ENCODE results near the gene YBX3. TPM values are rescaled to one million over a fixed set of nuclear protein-coding genes. Genes with fewer than 3 reads are reported as not detected.
A peak's percentile ranks its signal among the peaks of the same experiment; 100 is the strongest.

YBX3 gene
- total RNA-seq, 1 donor = 141 TPM

DNA sequence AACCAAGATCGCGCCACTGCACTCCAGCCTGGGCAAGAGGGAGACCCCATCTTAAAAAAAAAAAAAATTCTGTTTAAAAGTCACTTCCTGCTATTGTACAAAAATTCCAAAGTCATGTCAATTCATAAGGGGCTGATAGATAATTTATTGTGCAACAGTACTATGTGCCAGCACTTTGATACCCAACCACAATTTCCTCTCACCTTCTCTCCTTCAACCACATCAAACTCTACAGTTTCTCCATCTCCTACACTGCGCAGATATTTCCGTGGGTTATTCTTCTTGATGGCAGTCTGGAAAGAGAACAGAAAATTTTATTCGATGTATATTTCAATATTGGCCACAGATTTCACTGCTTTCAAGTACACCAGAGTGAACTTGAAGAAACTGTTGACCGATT, 7.6 kb downstream of the YBX3 start:
- Histone ChIP-seq H3K4me1 (ENCODE audit: insufficient read depth, low read length) (no peaks in the 10 kb centered on the region), H3K27me3 (ENCODE audit: insufficient read depth, low read length) (no peaks in the 10 kb centered on the region), H3K4me3 (ENCODE audit: low read length) (no peak overlapping the region), H3K9me3 (ENCODE audit: low read depth, low read length) (no peaks in the 10 kb centered on the region)

DNA sequence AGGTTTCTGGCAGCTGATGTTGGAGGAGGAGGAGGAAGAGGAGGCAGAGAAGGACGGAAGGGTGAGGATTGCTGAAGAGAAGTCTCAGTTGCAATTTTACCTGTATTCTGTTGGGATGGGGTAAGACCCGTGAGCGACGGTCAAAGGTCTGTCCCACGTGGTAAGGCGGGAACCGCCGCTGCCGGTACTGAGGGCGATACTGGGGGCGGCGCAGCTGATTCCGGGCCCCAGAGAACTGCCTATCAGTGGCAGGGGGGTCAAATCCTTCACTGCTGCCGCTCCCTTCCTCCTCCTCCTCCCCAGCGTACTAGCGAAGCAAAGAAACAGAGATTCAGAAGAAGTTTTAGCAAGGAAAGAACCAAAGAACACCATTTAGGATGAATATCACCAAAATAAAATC, 13.3 kb downstream of the YBX3 start:
- Histone ChIP-seq H3K9me3 (ENCODE audit: low read depth, low read length) (no peaks in the 10 kb centered on the region), H3K4me3 (ENCODE audit: low read length) (no peak overlapping the region), H3K27me3 (ENCODE audit: insufficient read depth, low read length) (no peaks in the 10 kb centered on the region), H3K4me1 (ENCODE audit: insufficient read depth, low read length) (no peaks in the 10 kb centered on the region)

DNA sequence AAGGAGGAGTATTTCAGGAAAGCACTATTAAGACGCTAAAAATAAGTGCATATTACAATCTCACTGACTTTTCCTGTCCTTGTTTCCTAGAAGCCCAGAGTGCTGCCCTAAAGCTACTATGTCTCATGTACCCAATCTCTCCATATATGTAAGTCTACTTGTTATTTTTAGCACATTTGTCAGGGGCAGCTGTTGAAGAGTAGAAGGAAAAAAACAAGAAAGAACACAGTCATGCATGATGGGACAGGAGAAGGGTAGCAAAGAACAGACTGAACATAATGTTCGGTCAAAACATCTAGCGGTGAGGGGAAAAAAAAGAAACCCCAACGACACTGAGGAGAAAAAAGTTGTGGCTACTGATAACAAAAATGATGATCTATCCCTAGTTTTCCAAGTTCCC, 14.3 kb downstream of the YBX3 start:
- Histone ChIP-seq H3K27me3 (ENCODE audit: insufficient read depth, low read length) (no peaks in the 10 kb centered on the region), H3K9me3 (ENCODE audit: low read depth, low read length) (no peaks in the 10 kb centered on the region), H3K4me3 (ENCODE audit: low read length) (no peak overlapping the region), H3K4me1 (ENCODE audit: insufficient read depth, low read length) (no peaks in the 10 kb centered on the region)

DNA sequence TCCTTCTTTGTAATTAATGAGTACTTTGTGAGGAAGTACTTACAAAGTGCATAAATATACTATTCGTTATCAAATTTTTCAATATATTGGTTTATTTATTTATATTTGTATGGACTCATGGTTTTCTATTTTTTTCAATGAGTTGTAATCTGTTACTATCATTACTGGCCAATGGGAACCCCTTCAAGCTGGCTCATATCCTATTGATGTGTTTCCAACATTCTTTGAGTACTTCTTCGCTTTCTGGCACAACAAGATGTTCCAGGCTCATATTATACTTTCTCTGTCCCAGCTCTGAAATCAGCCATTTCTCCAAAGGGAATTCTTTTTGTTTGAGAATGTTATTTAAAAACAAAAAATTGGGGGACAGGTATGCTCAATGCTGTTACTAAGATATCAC, 17.5 kb downstream of the YBX3 start:
- Histone ChIP-seq H3K4me1 (ENCODE audit: insufficient read depth, low read length) (no peaks in the 10 kb centered on the region), H3K9me3 (ENCODE audit: low read depth, low read length) (no peaks in the 10 kb centered on the region), H3K4me3 (ENCODE audit: low read length) (no peak overlapping the region), H3K27me3 (ENCODE audit: insufficient read depth, low read length) (no peaks in the 10 kb centered on the region)

DNA sequence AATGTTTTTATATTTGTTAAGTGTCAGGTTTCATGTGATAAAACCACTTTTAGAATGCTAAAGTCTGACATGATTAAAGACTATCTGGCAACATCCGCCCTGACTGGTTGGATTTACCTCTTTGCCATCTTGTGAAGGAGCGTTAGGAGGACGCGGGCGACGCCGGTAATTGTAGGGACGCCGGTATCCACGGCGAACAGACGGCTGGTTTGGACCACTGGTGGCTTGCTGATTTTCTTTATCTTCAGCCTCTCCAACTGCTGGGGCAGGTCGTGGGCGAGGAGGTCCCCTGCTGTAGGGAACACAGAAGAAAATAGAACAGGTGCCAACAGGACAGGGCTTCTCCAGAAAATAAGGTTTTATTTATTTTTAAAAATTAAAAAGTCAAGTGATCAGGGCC, 21.3 kb downstream of the YBX3 start:
- Histone ChIP-seq H3K4me3 (ENCODE audit: low read length) (no peak overlapping the region), H3K27me3 (ENCODE audit: insufficient read depth, low read length) (no peaks in the 10 kb centered on the region), H3K4me1 (ENCODE audit: insufficient read depth, low read length) (no peaks in the 10 kb centered on the region), H3K9me3 (ENCODE audit: low read depth, low read length) (no peaks in the 10 kb centered on the region)

DNA sequence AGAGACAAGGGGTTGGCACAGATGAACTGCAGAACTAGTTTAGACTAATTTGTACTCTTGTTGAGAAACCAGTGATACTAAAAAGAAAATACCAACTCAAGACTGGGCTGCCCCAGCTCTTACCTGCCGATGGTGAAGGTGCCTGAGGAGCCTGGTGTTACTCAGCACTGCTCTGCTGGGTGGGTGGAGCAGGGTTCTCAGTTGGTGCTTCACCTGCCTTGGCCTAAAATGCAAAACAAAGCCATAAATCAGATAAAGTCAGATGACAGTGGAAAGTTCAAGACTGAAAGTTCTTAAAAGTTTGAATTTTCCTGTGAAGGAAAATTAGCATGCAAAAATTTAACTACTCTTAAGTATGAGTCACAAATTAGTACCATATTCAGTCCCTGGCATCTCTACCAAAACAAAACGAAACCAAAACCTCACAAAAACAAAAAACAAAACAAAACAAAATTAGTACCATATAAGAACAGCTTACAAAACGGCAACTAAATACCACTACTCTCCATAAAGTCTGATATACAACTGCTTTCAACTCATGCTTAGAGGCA, 21.9 kb downstream of the YBX3 start:
- H3K4me1 ChIP-seq (ENCODE audit: insufficient read depth, low read length) = no peaks in the 10 kb centered on the region
- no peaks in the 10 kb centered on the region for H3K27me3 ChIP-seq (ENCODE audit: insufficient read depth, low read length)
- H3K9me3 ChIP-seq (ENCODE audit: low read depth, low read length) = no peaks in the 10 kb centered on the region
- H3K4me3 ChIP-seq (ENCODE audit: low read length) = no peak overlapping the region

DNA sequence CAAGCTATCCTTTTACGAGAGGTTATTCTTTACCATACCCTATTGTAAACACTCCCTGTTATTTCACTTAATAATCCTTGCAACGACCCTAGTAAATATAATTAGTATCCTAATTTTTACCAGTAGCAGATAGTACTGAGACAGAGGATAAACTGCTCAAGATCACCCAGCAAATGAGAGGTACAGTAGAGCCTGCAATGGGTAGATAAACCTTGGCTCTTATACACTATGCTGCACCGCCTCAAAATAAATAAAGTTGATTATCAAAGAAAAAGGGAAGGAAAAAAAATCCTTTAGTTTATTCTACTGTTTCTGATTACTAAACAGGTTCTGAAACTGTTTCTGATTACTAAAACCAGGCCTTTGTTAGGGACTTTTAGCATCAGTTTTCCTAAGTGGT, 22.5 kb downstream of the YBX3 start:
- Histone ChIP-seq H3K9me3 (ENCODE audit: low read depth, low read length) (no peaks in the 10 kb centered on the region), H3K4me1 (ENCODE audit: insufficient read depth, low read length) (no peaks in the 10 kb centered on the region), H3K4me3 (ENCODE audit: low read length) (no peak overlapping the region), H3K27me3 (ENCODE audit: insufficient read depth, low read length) (no peaks in the 10 kb centered on the region)

DNA sequence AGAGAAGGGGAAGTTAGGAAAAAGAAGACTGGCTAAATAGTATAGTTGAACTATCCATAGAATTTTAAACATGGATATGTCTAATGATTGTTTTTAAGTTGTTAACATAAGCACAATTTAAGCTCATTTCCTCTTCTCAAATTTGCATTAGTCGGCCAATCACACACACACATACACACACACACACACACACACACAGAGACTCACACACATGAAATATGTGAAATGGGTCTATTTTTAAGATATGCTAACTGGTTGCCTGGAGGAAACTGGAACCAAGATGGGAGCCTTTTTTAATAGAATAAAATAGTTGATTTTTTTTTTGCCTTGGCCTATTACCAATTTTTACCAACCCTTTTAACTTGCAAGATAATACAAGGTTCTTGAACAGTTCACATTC, 25.3 kb downstream of the YBX3 start:
- Histone ChIP-seq H3K9me3 (ENCODE audit: low read depth, low read length) (no peaks in the 10 kb centered on the region), H3K4me3 (ENCODE audit: low read length) (no peak overlapping the region), H3K4me1 (ENCODE audit: insufficient read depth, low read length) (no peaks in the 10 kb centered on the region), H3K27me3 (ENCODE audit: insufficient read depth, low read length) (no peaks in the 10 kb centered on the region)

DNA sequence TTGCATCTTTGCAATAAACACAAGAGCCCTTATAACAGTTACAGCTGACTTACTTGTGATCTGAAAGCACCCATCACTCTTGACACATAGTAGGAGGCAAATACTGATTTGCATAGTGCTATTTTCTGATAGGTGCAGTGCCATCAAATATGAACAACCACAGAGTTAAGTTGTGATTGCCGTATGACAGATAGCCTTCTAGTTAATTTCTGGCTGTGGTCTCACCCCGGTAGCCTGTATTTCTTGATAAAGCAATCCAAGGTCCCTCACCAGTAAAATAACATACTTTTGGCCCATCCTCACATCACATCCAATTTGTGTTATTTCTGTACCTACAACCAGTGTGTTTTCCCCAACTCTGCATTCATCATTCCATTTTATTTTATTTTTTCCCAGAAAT, 26.0 kb downstream of the YBX3 start:
- Histone ChIP-seq H3K4me1 (ENCODE audit: insufficient read depth, low read length) (no peaks in the 10 kb centered on the region), H3K4me3 (ENCODE audit: low read length) (no peak overlapping the region), H3K9me3 (ENCODE audit: low read depth, low read length) (no peaks in the 10 kb centered on the region), H3K27me3 (ENCODE audit: insufficient read depth, low read length) (no peaks in the 10 kb centered on the region)

DNA sequence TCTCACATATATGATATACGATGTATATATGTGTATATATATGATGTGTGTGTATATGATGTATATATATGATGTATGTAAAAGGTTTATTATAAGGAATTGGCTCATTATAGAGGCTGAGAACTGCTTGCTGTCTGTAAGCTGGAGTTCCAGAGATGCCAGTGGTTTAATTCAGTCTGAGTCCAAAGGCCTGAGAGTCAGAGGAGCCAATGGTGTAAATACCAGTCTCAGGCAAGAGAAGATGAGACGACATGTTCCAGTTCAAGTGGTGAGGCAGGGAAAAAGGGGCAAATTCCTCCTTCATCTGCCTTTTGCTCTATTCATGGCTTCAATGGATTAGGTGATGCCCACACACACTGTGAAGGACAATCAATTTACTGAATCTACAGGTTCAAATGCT, 32.2 kb downstream of the YBX3 start:
- no peaks in the 10 kb centered on the region for H3K4me1 ChIP-seq (ENCODE audit: insufficient read depth, low read length)
- no peak overlapping the region for H3K4me3 ChIP-seq (ENCODE audit: low read length)
- no peaks in the 10 kb centered on the region for H3K27me3 ChIP-seq (ENCODE audit: insufficient read depth, low read length)
- no peaks in the 10 kb centered on the region for H3K9me3 ChIP-seq (ENCODE audit: low read depth, low read length)

DNA sequence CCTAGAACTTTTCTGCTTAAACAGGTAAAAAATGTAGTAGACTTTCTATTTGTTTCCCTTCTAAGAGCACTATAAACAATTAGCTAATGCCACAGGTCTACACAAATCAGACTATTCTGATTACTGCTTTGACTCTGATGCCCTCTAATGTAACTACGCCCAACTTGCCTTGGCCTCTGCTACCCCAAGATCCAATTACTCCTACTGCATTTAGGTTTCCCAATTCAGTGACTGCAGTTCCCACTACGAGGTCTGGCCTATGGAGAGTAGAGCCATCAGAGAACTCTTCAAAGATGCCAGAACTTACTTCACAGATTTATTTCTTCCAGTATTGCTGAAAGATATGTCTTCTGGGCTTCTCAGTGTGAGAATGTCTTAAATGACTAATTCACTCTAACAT, 34.0 kb downstream of the YBX3 start:
- Histone ChIP-seq H3K27me3 (ENCODE audit: insufficient read depth, low read length) (no peaks in the 10 kb centered on the region), H3K4me3 (ENCODE audit: low read length) (no peak overlapping the region), H3K4me1 (ENCODE audit: insufficient read depth, low read length) (no peaks in the 10 kb centered on the region), H3K9me3 (ENCODE audit: low read depth, low read length) (no peaks in the 10 kb centered on the region)

DNA sequence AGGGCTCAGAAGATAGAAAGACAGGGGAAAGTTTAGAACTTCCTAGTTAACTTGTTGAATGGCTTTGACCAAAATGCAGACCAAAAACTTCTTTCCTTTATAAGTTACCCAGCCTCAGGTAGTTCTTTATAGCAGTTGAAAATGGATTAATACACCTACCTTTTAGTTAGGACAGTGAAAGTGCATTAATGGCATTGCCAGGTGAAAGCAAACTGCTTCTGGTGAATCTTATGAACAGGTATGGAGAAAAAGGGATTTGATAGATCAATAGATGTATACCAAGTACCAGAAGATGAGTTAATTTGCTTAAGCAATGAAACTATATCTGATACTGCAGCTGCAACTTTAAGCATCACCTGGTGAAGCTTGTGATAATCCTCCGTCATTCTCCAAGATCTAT, 35.1 kb downstream of the YBX3 start:
- no peaks in the 10 kb centered on the region for H3K4me1 ChIP-seq (ENCODE audit: insufficient read depth, low read length)
- H3K9me3 ChIP-seq (ENCODE audit: low read depth, low read length) = no peaks in the 10 kb centered on the region
- H3K27me3 ChIP-seq (ENCODE audit: insufficient read depth, low read length) = no peaks in the 10 kb centered on the region
- H3K4me3 ChIP-seq (ENCODE audit: low read length) = no peak overlapping the region

DNA sequence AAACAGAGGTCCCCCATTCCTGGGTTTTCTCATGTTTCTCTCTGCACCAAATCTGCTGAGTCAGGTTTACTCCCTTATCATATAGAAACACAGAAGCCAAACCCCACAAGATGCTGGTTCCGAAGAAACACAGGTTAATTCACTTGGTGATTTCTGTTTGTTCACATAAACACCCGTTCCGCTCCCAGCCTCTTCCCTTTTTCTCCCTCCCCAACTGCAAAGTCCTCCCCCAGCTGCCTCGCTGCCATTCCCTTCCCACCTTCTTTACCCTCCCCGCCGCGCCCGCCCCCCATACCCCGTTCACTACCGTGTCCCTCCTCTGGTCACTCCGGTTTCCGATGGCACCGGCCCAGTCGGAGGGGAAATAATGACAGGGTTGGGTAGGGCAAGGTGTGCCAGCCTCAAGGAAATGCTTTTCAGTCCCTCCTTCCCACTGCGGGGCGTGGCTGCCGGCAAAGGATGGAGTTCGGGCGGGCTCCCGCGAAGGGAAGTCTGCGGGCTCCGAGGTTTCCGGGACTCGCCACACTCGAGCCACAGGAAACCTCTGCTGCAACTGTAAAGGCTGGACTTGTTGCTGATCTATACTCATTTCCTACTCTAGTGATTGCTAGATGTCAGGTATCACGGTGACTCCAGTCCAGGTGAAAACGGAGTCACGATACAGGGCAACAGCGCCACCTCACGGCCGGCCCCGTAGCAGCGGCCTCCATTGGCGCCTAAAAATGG, 49.3 kb downstream of the YBX3 start, which contains the start of gene STYK1:
TSS of gene STYK1 (minus strand) at position 394 of the 726 bp plus-strand sequence. CDS start 39,434 bp downstream, outside the sequence.
- Histone ChIP-seq H3K27me3 (ENCODE audit: insufficient read depth, low read length) (peaks cover 27% of the 10 kb centered on the region), H3K4me3 (ENCODE audit: low read length) (peak within 1 kb of the TSS; percentile 4), H3K4me1 (ENCODE audit: insufficient read depth, low read length) (peaks cover 27% of the 10 kb centered on the region), H3K9me3 (ENCODE audit: low read depth, low read length) (no peaks in the 10 kb centered on the region)

DNA sequence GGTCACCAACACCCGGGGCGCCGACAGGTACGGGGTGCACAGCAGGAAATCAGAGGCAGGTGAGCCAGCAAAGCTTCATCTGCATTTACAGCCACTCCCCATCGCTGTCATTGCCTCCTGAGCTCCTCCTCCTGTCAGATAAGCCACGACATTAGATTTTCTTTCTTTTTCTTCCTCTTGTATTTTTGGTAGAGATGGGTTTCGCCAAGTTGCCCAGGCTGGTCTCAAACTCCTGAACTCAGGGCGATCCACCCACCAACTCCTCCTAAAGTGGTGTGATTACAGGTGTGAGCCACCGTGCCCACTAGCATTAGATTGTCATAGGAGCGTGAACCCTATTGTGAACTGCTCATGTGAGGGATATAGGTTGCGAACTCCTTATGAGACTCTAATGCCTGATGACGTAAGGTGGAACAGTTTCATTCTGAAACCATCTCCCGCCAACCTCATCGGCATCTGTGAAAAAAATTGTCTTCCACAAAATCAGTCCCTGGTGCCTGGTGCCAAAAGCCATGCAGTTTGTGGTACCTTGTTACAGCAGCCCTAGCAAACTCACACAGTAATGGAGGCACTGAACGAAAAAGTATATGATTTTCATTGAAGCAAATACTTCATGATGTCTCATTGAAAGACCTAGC, 50.8 kb downstream of the YBX3 start:
- no peaks in the 10 kb centered on the region for H3K9me3 ChIP-seq (ENCODE audit: low read depth, low read length)
- peaks cover 35% of the 10 kb centered on the region for H3K4me1 ChIP-seq (ENCODE audit: insufficient read depth, low read length)
- no peak overlapping the region for H3K4me3 ChIP-seq (ENCODE audit: low read length)
- H3K27me3 ChIP-seq (ENCODE audit: insufficient read depth, low read length) = peaks cover 19% of the 10 kb centered on the region

DNA sequence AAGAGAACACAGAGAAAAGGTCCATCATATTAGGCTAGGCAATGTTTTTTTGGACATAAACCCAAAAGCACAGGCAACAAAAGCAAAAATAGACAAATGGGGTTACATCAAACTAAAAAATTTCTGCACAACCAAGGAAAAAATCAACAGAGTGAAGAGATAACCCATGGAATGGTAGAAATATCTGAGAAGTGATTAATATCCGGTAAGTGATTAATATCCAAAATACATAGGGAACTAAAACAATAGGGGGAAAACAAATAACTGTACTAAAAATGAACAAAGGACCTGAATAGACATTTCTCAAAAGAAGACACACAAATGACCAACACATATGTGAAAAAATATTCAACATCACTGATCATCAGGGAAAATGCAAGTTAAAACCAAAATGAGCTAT, 53.6 kb downstream of the YBX3 start:
- peaks cover 30% of the 10 kb centered on the region for H3K4me1 ChIP-seq (ENCODE audit: insufficient read depth, low read length)
- no peaks in the 10 kb centered on the region for H3K9me3 ChIP-seq (ENCODE audit: low read depth, low read length)
- no peak overlapping the region for H3K4me3 ChIP-seq (ENCODE audit: low read length)
- peaks cover 3% of the 10 kb centered on the region for H3K27me3 ChIP-seq (ENCODE audit: insufficient read depth, low read length)

DNA sequence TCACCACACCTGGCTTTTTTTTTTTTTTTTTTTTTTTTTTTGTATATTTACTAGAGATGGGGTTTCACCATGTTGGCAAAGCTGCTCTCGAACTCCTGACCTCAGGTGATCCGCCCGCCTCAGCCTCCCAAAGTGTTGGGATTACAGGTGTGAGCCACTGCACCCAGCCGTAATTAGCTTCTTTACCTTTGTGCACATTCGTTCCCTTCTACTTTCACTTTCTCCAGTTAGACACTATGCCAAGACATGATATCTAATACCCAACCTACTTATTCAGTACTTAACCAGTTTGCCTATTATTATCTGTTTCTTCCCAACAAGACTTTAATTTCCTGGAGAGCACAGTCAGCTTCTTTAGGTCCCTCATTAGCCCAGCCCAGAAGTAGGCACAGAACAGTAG, 54.6 kb downstream of the YBX3 start:
- Histone ChIP-seq H3K4me1 (ENCODE audit: insufficient read depth, low read length) (peaks cover 20% of the 10 kb centered on the region), H3K4me3 (ENCODE audit: low read length) (no peak overlapping the region), H3K27me3 (ENCODE audit: insufficient read depth, low read length) (peaks cover 2% of the 10 kb centered on the region), H3K9me3 (ENCODE audit: low read depth, low read length) (no peaks in the 10 kb centered on the region)
